Measurements from ENCODE around the gene FAM89A.
A peak's percentile ranks its signal among the peaks of the same experiment; 100 is the strongest.

The FAM89A gene

DNA sequence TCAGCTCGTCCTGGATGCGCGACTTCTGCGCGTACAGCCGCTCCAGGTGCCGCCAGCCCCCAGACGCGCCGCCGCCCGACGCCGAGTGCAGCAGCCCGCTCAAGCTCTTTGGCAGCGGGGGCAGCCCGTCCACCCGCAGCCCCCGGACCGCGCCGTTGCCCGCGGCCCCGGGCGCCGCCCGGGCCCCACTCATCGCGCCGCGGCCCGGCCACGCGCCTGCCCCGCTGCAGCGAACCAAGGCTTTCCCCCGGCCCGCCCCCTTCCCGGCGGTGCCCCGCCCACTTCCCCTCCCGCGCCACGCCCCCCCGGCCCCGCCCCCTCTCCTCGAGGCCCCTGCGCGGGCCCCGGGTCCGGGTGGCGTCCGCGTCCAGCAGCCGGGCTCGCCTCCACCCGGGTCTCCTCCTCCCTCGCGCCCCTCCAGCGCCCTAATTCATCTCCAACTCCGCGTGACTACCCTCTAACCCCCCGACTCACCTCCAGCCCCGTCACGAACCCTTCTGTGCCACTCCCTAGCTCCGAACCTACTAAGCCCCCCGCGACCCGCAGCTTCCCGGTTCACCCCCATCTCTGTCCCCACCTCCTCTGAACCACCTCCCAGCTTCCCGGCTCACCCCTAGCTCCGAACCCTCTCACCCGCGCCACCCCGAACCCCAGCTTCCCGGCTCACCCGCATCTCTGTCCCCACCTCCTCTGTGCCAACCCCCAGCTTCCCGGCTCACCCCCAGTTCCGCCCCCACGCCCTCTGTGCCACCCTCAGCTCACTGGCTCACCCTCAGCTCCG, at the start of gene FAM89A:
Gene FAM89A, minus strand, starts transcription at position 236 of the 781 bp plus-strand sequence. Its CDS starts 43 bp downstream, at position 193.
- DNase-seq: peak; percentile 75

DNA sequence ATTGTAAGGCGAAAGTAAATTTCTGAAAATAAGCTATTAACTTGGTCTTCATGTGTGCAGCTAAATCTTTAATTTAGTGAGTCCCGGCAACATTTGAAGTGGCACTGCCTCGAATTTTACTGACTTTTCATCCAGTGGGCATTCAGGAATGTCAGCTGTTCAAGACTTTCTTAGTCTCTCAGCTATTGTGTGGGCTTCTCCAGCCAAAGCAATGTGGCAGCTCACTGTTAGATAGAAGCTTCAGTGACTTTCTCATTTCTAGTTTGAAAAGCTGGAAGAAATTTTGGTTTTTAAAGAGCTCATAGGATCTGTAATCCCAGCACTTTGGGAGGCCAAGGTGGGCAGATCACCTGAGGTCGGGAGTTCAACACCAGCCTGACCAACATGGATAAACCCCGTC, 44.3 kb upstream of the FAM89A start:
- no peak for DNase-seq

DNA sequence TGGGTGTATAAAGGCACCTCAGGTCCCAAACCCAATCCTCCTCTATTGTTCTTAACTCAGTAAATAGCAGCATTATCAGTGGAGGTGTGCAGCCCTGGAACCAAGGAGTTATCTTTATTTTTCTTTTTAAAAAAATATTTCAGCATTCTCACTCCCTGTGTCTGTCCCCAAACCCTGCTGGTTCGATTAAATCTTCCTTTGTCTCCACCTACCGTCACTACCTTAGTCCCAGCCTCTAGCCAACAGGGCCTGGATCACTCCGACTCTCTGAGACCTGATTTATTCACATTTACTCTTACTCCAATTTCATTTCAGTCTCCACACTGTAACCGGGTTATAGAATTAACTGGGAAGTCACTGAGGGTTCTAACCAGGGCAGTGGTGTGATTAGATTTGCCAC, 39.1 kb upstream of the FAM89A start:
- DNase-seq: no peak

DNA sequence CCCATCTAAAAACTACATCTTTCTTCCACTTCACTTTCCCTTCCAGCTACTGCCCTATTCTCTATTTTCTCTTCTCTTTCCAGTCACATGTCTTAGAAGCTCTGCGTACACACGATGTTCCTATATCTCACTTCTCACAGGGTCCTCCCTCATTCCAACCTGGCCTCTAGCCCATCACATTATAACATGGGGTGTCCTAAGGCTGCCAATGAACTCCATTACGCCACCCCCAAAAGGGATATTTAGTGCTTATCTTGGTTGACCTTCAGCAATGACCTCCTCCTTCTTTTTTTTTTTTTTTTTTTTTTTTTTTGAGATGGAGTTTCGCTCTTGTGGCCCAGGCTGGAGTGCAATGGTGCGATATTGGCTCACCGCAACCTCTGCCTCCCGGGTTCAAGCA, 38.2 kb upstream of the FAM89A start:
- DNase-seq: no peak

DNA sequence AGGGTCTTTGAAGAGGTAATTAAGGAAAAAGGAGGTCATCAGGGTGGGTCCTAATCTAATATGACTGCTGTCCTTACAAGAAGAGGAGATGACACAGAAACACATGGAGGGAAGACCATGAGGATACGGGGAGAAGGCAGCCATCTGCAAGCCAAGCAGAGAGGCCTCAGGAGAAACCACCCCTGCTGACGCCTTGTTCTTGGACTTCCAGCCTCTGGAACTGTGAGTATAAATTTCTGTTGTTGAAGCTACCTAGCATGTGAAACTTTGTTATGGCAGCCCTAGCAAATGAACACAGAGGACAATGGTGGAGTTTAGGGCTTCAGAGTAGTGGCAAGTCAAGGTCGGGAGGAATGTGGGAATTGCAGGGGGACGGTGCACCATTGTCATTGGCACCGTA, 36.7 kb upstream of the FAM89A start:
- no peak for DNase-seq

DNA sequence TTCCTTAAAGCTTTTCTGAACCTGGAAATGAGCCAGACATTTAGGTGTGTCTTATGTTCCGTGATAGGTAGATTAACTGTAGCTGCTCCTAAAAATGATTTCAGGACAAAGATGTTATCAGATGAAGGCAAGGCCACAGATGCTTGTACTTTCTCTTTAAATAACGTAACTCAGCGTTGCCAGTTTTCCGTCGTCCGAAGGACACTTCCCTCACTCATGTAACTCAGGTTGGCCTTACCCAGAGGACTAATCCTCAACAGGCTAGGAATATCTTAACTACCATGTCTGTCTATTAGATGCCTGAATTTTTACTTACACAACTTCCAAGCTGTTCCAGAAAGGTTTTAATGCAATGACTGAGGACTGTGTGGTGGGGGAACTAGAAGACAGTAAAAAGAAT, 35.4 kb upstream of the FAM89A start:
- DNase-seq: no peak

DNA sequence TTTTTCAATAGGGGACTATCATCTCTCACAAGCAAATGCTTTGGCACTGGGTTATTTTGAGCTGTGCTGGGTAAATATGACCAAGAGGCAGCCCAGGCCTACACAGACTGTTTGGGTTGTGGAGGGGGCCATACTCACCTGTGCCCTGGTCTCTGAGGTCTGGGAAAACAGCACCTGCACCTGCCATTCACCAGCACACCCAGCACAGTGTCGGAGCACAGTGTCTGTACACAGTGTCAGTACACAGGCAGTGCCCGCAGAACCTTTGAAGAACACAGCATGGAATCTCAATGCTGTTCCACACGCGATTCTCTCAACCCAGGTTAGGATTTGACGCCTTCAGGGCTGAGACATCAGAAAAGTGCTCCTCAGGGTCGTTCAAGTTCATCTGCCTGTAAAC, 35.0 kb upstream of the FAM89A start:
- DNase-seq: no peak

DNA sequence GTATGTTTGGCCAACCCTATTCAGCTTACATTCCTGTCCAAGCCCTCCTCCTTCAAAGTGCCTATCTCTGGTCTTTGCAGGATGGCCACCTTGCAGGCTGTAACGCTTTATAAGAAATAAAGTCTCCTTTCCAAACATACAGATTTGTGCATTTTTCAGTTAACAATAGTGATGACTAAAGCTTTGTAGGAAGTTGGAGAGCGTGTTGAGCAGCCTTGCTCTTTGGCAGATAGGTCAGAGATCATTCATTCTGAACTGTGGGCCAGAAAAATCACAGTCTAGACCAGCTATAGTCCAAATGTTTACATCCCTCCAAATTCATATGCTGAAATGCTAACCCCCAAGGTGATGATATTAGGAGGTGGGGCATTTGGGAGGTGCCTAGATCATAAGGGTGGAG, 34.0 kb upstream of the FAM89A start:
- no peak for DNase-seq

DNA sequence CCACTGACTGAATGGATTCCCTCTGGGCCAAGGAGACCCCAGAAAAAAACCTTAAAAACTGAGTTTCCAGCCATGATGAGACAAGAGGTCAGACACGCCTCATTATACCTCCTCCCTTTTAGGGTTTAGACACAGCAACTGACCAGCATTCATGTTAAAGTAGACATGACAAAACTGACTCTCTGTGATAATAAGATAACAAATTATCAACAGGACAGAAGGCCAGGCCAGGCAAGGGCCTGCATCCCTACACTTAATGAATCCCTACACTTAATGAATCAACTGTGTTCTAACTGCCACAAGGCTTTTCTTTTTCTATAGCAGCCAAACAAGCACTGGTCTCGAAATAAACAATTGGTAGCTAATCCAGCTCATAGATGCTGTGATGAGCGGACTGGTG, 33.3 kb upstream of the FAM89A start:
- no peak for DNase-seq

DNA sequence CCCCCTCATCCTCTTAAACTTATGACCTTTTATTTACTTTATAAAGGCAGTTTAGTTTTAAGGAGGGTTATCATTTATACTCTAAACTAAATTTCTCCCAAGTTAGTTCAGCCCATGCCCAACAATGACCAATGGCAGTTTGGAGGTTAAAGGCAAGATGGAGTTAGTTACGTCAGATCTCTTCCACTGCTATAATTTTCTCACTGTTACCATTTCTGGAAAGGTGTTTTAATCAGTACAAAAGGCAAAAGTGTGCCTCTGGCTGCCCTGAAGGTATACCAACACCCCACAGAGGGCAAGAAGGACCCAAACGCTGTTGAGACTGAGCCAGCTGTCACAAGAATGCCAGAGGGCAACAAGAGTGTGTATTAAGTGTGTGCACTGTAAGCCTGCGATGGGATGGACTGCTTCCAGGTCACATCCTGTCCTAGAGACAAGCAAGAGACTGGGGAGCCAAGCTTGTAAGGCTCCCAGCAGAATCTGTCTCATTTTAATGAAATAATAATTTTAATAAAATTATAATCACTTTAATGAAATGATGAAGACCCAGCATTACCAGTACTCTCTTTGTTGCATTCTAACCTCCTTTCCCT, 32.5 kb upstream of the FAM89A start:
- no peak for DNase-seq

DNA sequence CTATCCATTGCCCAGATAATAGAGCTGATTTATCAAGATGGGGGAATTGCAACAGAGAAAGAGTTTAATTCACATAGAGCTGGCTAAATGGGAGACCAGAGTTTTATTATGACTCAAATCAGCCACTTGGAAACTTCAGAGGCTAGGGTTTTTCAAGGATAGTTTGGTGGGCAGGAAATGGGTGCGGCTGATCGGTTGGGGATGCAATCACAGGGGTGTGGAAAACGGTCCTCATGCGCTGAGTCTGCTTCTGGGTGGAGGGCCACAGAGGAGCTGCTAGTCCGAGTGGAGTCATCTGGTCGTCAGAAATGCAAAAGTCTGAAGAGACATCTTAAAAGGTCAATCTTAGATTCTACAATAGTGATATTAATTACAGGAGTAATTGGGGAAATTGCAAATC, 32.0 kb upstream of the FAM89A start:
- no peak for DNase-seq

DNA sequence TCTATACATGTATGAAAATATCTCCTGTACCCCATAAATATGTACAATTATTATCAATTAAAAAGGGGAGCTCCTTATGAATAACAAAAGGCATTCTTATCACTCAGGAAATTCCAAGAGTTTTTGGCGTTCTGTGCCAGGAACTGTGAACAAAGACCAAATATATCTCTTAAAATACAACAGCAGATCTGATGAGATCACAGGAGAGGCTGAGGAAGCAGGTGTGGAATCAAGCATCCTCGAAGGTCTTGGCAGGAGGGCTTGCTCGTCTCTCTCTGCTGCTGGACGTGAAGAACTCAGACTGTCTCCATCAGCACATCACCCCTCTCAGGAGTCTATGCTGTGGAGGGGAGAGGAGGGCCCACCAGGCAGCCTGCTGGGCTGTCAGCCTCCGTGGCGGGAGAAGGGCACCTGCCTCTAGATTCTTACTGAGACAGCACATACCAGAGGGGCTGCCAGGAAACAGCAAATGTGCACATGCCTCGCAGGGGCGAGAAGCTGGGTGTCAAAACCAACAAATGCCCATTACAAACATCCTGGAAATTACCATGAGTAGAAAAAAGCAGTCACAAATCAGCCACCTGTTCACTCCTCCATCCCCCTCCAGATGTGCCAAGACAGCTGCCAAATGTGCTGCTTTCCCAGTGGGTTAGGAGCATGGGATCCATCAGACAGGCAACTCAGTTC, 30.8 kb upstream of the FAM89A start:
- DNase-seq: no peak

DNA sequence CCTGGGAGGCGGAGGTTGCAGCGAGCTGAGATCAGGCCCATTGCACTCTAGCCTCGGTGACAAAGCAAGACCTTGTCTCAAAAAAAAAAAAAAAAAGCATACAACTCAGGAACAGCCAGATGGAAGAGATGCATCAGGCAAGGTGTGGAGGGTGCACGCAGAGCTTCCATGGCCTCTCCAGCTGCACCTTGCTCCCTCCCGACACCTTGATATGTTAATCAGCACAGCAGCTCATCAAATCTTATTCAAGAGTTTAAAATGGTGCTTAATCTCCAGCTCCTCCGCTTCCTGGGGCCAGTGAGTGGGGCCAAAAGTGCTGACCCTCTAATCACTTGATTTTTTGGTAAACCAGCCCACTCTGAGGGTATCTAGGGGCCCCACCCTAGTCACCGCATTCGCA, 29.3 kb upstream of the FAM89A start:
- no peak for DNase-seq

DNA sequence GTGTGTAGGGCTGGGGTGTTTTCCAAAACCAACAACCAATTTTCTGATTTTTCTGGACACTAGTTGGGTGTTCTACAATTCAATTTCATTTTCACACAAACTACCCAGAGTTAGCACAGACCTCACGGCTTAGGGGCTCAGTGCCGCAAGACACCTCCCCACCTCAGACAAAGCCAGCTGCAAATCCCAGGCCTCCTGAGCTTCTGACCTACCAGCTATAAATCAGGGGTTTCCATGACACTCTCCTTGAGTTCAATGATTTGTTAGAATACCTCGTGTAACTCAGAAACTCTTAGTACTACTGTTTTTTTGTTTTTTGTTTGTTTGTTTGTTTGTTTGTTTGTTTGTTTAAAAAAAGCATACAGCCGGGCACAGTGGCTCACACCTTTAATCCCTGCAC, 28.7 kb upstream of the FAM89A start:
- DNase-seq: no peak

DNA sequence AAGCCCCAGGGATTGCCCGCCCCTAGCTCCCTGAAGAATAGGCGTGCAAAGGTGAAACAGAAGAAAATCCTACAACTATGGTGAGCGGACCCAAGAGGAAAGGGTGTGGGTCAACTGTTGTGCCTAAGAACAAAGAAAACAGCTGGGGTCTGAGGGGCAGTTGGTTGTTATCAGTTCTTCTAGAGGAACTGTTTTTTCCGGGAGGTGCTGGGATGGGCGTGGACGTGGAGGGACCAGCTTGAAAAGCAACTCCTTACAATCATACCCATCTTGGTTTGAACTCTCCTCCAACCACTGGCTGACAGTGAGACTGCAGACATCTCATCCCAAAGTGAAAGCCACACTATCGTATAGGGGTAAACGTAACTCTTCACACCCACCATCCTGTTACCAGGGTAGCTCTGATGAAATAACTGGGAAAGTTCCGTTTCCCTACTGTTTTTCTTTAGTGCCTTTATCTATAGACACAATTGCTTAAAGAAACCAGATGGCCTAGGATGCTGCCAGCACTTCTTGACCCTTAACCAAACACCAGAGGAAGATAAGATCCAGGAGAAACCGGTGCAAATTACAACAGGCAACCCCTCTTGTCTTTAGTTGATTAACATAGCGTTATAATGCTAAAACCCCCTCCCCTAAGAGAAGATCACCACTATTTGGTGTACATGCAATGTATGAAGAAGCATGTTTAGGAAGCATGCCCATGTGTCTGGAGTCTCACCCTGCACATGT, 25.6 kb upstream of the FAM89A start:
- no peak for DNase-seq

DNA sequence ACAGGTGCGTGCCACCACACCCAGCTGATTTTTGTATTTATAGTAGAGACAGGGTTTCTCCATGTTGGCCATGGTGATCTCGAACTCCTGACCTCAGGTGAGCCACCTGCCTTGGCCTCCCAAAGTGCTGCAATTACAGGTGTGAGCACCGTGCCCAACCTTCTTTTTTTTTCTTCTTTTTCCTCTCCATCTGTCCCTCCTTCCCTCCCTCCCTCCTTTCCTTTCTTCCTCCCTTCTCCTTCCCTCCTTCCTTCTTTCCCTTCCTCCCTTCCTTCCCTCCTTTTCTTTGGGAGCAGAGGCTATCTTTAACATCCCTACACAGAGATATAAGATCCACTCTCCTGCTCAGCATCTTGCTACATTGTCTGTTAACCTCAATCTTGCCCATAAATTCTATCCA, 24.4 kb upstream of the FAM89A start:
- DNase-seq: no peak

DNA sequence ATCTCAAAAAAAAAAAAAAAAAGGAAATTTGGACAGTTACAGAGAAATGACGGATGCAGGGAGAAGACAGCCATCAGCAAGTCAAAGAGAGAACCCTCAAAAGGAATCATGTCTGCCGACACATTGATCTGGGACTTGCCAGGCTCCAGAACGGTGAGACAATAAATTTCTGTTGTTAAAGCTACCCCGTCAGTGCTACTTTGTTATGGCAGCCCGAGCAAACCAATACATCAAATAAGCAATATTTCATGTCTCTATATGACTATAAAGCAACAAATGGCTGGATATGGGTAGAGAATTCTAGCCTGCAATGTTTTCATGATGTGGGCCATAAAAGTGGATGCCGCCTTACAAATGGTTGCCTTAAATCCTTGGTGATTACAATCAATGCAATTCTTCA, 23.3 kb upstream of the FAM89A start:
- no peak for DNase-seq

DNA sequence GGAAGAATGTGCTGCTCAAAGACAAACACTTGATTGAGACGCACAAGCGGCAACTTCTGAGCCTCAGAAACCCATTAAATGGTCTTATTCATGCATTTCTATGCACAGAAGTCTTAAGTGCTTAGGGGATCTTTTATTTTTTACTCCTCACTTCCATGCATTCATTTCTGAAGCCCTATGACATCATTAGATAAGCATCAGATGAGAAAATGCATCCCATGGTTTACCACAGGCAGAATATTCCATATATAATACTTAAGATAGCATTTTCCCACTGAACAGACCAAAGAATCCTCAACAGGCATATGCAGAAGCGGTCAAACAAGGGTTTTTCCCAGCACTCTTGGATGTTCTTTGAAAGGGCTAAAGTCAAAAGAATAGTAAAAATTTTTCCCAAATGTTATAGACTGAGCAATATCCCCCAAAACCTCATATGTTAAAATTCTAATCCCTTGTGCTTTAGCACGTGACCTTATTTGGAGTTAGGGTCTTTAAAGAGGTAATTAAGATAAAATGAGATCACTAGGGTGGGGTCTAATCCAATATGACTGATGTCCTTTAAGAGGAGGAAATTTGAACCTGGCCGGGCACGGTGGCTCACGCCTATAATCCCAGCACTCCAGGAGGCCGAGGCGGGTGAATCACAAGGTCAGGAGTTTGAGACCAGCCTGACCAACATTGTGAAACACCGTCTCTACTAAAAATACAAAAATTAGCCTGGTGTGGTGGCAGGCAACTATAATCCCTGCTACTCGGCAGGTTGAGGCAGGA, 22.6 kb upstream of the FAM89A start:
- no peak for DNase-seq

DNA sequence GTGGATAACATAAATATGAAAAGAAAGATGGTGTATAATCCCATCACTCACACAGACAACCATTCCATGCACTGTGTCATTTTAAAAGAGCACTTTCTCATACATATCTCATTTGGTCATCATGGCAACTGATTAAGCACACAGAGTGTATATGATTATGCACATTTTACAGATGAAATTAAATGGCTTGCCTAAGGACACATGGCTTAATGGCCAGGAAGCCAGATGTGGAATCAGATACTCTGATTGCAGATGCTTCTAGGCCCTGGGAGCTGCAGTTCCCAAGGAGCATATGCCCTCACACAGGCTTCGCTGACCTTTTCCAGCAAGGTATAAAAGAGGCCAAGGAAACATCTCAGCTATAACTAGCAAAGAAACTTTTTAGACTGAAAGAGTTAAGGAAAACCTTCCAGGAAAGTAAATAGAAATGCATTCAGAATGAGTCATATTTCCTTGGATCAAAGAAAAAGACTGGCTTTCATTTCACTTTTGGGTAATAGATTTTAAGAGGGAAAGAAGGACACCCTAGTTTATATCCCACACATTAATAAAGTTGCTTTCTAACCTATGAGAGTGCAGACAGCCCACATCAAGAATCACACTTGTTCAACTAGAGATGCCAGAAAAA, 19.6 kb upstream of the FAM89A start:
- no peak for DNase-seq

DNA sequence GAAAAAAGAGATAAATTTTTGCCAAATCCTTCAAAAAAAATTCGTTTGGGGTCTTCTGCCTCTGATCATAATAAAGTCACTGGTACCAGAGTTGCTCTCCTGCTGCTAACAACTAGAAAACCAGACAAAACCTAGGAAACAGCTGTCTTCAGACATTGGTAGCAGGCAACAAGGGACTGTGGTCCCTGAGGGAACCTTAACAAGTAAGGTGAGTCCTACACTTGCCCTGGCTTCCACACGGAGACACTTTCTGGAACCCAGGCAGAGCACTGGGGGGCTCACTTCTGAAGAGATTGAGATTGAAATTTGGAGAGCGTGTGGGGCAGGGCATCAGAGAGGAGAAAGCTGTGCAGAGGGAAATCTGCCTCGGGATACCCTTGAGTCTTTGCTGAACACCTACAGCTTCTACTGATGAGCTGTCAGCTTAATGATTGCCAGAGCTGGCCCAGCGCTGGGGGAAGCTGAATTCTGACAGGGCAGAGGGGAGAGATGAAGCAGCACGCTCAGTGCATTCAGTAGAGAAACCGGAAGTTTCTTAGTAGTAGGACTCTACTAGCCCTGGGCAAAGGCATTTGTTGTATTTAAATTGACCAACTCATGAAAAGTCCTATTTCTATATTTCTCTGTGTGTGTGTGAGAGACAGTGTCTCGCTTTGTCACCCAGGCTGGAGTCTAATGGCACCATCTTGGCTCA, 18.5 kb upstream of the FAM89A start:
- no peak for DNase-seq

DNA sequence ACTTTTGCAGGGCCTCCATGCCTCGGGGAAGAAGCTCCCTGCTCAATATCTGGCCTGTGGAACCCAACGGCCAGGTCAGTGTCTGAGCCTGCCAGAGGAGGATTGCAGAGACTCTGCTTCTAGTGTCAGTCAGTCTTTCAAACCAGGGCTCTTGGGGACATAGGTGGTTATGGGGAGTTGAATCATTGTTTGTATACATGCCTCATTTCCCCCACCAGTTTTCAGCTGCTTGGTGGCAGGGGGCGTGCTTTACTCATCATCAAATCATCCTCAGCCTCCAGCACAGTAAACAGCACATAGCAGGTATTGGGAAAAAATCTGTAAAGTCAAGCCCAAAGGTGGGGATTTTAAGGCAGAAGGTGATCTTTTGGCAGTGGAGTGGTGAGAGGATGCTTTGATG, 17.4 kb upstream of the FAM89A start:
- DNase-seq: no peak

DNA sequence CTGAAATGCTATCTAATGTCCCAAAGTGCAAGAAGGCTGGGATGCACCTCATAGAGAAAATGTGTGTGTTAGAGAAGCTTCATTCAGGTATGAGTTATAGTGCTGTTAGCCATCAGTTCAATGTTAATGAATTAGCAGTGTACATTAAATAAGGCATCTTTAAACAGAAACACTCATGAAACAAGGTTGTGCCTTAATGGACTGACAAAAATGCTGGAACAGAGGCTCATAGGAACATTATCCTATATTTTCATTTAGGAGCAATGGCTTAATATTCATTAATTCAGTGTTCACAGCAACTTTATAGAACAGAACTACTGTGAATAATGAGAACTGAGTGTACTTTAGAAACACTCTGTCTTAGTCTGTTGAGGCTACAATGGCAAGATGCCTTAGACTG, 15.2 kb upstream of the FAM89A start:
- no peak for DNase-seq
